ENCODE measurements around the gene RNLS.

DNA sequence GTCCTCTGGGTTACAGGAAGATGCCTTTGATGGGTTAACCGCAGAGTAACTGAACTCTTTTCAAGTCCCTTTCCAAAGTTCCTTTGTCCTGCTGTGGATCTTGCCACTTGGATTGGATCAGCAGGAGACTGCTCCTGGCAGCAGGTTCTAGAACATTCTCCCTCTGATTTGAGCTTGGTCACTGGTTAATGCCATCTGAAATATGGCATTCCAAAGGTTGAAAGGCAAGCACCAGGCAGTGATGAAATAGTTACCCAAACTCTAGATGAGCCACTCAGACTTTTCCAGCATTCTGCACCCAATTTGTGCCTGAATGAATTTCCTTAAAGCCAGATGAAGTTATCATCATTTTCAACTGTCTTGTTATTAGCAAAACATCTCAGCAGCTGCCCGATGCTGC, 343.9 kb downstream of the RNLS start:
- TF ChIP-seq POLR2AphosphoS5 (IDR thresholded peaks at IDR 0.05; ENCODE audit: low read depth, low read length) = no peak
- no peak for TF ChIP-seq POLR2A (IDR thresholded peaks at IDR 0.05; ENCODE audit: low read depth, low read length)
